Endometrial microvascular endothelial cells (primary cell): ENCODE measurements around the gene GALNT14. TPM values are rescaled to one million over a fixed set of nuclear protein-coding genes. Genes with fewer than 3 reads are reported as not detected.

Source experiments
- in situ Hi-C: cut with HindIII; loops from 2 replicates; pipeline ENCODE4 v1.10.0; 2017; ENCODE audit warnings: low sequenced_read_pairs, low pct_unique_long_range_greater_than_20kb; ENCODE audit errors: inconsistent ontology term
- total RNA-seq: library from RNA; depleted of rRNA; stranded (reverse); fragments of >200 nt; gene quantifications from one replicate; pipeline ENCODE4 v1.2.3, GENCODE V29; 2015; ENCODE audit errors: inconsistent ontology term

Gene GALNT14
- total RNA-seq, 1 donor from 2014 or later, result 3.6 TPM

DNA sequence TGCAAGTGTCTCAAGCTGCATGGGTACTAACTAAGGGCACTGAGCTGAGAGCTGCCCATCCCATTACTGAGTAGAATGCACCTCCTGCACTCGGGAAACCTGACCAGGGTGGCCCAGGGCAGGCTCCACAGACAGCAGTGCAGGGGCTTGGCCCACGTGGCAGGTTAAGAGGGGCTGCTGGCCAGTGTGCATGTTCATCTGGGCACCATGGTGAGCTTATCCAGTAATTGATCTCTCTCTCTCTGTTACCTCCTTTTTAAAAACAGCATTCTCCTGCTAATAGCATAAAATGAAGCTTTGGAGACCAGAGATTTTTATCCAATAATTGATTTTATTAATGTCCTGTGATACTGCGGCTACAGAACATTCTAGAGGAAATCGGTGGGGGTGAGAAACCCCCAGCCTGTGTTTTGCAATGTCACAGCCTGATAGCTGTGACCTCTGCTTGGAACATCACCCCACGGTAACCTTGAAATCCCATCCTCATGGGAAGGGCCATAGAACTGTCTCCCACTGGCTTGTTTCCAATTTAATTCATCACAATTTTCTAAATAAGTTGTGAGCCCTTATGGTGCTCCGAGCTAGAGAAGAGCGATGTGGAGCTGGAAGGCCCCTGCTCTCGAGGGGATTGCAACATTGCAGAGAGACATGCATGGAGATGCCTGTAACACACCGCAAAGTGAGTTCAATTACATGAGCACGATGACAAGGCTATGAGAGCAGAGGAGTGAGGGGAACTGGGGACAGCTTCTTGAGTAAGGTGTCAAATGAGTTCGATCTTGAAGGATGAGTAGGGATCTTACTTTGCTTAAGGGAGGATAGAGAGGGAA lies 143.8 kb downstream of the GALNT14 start:
- in situ Hi-C loops, result no loop called here

- in situ Hi-C loops, result no loop called here
Observed at GRCh38 chr2:30992781-30993180, 145.5 kb downstream of the GALNT14 start.

- in situ Hi-C loops, result no loop called here
Observed at GRCh38 chr2:30990671-30991070, 147.6 kb downstream of the GALNT14 start.

- in situ Hi-C loops, result no loop called here
Observed at GRCh38 chr2:30990176-30990575, 148.1 kb downstream of the GALNT14 start.

GRCh38 chr2:30989746-30990145 lies 148.5 kb downstream of the GALNT14 start:
- in situ Hi-C loops, result no loop called here

DNA sequence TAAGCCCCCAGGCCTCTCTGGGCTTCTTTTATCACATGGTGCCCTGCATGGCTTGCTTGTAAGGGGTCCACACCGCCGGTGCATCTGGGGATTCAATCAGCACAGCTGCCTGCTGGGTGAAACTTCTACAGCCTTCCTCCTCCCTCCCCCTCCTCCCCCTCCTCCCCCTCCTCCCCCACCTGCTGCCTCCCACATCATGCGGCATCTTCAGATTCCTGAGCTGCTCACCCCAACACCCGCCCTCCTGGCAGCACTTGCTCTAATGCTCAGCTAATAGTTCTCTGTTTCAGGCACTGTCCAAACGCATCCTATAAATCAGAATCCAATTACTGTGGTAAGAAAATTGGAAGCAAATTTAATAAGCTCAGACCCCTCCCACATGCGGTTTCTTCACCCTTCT lies 150.7 kb downstream of the GALNT14 start:
- in situ Hi-C loops, result no loop called here

- in situ Hi-C loops, result no loop called here
Observed at GRCh38 chr2:30986231-30986580, 152.0 kb downstream of the GALNT14 start.

DNA sequence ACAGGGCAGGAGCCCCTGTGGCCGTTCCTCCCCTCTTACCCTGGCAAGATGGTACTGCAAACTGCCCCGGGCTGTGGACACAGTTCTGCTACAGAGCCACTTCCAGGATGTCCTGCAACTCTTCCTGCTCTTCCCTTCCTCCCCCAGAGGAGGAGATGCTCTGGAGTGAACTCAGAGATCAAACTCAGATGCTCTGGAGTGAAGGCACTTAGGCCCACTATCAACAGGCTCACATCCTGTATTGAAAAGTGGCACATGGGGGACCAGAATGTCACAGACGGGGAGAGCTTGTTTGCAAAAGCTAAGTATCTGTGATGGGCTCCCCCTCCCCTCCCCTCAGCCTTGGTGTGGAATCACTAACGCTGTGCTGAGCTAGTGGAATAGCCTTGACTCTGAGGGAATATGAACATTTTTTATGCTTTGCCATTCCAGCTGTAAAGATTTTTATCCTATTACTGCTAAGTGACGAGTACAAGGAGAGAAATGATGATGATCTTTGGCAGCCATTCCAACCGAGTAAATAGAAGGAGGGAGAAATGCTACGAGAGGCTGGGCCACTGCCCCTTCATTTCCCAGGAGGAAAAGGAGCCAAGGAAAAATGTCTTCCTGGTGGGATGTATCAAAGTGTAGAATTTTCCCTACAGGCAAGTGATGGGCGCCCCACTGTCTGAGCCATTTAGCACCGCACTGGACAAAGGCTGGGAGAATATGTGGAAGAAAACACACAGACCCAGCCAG lies 152.6 kb downstream of the GALNT14 start:
- in situ Hi-C loops, result no loop called here

- in situ Hi-C loops, result no loop called here
Observed at GRCh38 chr2:30984148-30984547, 154.1 kb downstream of the GALNT14 start.

DNA sequence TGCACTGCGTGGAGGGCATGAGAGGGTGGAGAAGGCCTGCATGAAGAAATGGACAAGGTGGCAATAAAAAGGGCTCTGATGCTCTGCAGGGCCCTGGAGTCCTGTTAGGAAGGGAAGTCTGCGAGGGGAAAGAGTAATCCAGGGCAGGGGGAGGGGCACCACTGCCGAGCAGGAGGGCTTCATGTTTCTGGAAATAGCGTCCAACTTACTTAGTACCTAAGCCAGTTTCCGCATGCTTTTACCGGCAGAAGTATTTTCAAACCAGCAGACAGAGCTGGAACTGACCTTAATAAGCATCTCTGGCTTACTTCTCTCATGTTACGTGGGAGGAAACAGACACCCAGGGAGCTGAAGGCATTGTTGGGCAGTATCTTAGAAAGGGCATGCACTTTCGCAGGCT lies 156.7 kb downstream of the GALNT14 start:
- in situ Hi-C loops, result no loop called here

GRCh38 chr2:30981096-30981495 lies 157.1 kb downstream of the GALNT14 start:
- in situ Hi-C loops, result no loop called here

DNA sequence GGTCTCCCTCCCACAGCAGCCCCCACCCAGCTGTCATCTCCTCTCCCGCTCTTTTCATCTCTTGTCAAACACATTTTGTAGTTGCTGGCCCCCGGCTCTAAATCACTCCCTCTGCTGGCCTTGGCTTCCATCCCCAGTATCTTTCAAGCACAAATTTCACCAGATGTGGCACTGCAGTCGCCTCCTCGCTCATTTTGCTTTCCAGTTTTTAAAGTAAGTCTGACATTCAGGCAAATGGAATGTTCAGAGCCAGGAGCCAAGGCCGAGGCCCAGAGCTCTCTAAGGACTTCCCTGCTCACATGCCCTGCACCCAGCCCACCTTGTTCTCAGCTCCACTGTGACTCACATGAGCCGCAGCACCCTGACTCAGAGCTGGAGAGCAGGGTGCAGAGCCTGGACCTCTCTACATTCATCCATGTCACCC lies 158.4 kb downstream of the GALNT14 start:
- in situ Hi-C loops, result no loop called here

- in situ Hi-C loops, result no loop called here
Observed at GRCh38 chr2:30978854-30979253, 159.4 kb downstream of the GALNT14 start.

- in situ Hi-C loops, result no loop called here
Observed at GRCh38 chr2:30978044-30978443, 160.2 kb downstream of the GALNT14 start.

DNA sequence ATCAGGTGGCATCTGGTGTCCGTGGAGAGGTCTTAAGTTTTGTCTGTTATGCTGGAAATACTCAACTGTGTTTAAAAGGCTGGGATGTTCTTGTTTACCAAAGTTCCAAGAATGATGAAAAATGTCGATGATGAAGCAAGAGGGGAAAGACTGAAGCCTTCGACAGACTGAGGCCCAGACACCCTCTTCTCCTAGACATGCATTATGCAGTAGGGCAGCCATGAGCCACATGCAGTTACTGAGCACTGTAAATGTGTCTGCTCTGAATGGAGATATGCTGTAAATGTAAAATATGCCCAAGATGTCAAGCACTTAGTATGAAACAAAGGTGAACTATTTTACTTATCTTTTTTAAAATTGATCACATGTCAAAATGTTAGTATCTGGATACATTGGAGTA lies 163.1 kb downstream of the GALNT14 start:
- in situ Hi-C loops, result no loop called here

- in situ Hi-C loops, result no loop called here
Observed at GRCh38 chr2:30974554-30974953, 163.7 kb downstream of the GALNT14 start.

DNA sequence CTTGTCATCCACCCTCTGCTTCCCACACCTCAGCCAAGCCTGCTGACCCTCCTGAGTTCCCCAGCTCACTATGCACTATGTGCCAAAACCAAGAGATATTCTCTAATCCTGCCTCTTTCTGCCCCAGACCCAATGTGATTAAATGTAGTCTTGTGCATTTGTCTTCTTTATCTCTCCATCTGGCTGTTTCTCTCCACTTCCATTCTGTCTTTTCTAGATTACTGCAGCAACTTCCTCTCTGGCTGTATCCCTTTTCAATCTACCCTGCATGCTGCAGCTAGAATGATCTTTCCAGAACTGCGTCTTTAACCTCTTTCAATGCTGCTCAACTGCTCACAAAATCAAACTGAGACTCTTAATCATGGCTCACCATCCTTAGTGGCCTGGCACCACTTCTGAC lies 164.1 kb downstream of the GALNT14 start:
- in situ Hi-C loops, result no loop called here

GRCh38 chr2:30971231-30972025 lies 166.8 kb downstream of the GALNT14 start:
- in situ Hi-C loops, result no loop called here

GRCh38 chr2:30968660-30969397 lies 169.4 kb downstream of the GALNT14 start:
- in situ Hi-C loops, result no loop called here
